Measurements from ENCODE around the gene PACRG.

Gene PACRG

GRCh38 chr6:162710936-162711335 is 16.8 kb upstream of the PACRG start:
- no peak for DNase-seq

- no peak for DNase-seq
These were observed 16.4 kb upstream of the PACRG start for GRCh38 chr6:162711376-162711775.

- no peak for DNase-seq
These were observed 15.1 kb upstream of the PACRG start for GRCh38 chr6:162712694-162713093.

GRCh38 chr6:162713974-162714780 is 13.6 kb upstream of the PACRG start:
- no peak for DNase-seq

GRCh38 chr6:162715601-162716000 is 12.2 kb upstream of the PACRG start:
- no peak for DNase-seq

- no peak for DNase-seq
These were observed 8.2 kb upstream of the PACRG start for GRCh38 chr6:162719528-162719927.

GRCh38 chr6:162721404-162721687 is 6.4 kb upstream of the PACRG start:
- DNase-seq, result no peak

- no peak for DNase-seq
These were observed 5.5 kb upstream of the PACRG start for GRCh38 chr6:162722226-162722625.

GRCh38 chr6:162722633-162723032 is 5.1 kb upstream of the PACRG start:
- no peak for DNase-seq

- peak; percentile 2 for DNase-seq
These were observed 840 bp upstream of the PACRG start for GRCh38 chr6:162726947-162727321.

GRCh38 chr6:162728197-162728596 is 423 bp downstream of the PACRG start:
- no peak for DNase-seq

GRCh38 chr6:162728706-162729105 is 932 bp downstream of the PACRG start:
- no peak for DNase-seq

- DNase-seq, result no peak
These were observed 2.7 kb downstream of the PACRG start for GRCh38 chr6:162730502-162730901.

- DNase-seq, result no peak
These were observed 5.7 kb downstream of the PACRG start for GRCh38 chr6:162733489-162733888.

- DNase-seq, result no peak
These were observed 9.2 kb downstream of the PACRG start for GRCh38 chr6:162736961-162737360.

- no peak for DNase-seq
These were observed 23.0 kb downstream of the PACRG start for GRCh38 chr6:162750776-162751175.

- no peak for DNase-seq
These were observed 23.6 kb downstream of the PACRG start for GRCh38 chr6:162751211-162751859.

- DNase-seq, result no peak
These were observed 26.0 kb downstream of the PACRG start for GRCh38 chr6:162753775-162754174.

- no peak for DNase-seq
These were observed 42.4 kb downstream of the PACRG start for GRCh38 chr6:162770136-162770535.

GRCh38 chr6:162770955-162771354 is 43.2 kb downstream of the PACRG start:
- DNase-seq, result no peak

- DNase-seq, result no peak
These were observed 44.7 kb downstream of the PACRG start for GRCh38 chr6:162772466-162772865.

GRCh38 chr6:162773996-162774395 is 46.2 kb downstream of the PACRG start:
- DNase-seq, result no peak

- no peak for DNase-seq
These were observed 49.3 kb downstream of the PACRG start for GRCh38 chr6:162777091-162777490.

- DNase-seq, result no peak
These were observed 50.8 kb downstream of the PACRG start for GRCh38 chr6:162778603-162779002.
